HG03457 (cell line): ENCODE data around the gene ZNF248.
"Not testable (repeated sequence)": the region's sequence is repeated elsewhere in the genome, so short reads cannot be mapped to it uniquely, and the experiment has no call there.

ENCODE experiments used
- ATAC-seq: cut with Tn5 transposase; IDR thresholded peaks from one replicate; pipeline ENCODE4 v1.9.1; 2021; ENCODE audit warnings: moderate number of reproducible peaks; ENCODE audit not compliant: unreplicated experiment

ZNF248 gene

DNA sequence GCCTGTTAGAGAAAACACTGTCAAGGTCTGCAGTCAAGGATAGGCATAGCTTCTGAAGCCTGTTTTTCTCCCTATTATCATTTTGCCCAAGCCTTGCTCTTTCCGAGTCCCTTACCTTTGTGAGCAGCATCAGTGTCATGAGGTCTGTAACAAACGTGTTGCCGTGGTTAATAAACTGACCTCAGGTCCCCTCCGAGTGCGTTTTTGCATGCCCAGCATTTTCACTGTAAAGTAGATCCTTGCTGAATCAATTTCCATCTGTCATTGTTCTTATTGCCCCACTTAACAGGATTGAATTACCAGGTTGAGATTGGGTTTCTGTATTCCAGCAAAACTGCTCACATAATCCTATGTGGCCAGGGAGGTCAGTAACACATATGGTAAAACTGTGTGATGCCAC is 110.3 kb downstream of the ZNF248 start:
- ATAC-seq, result no peak

DNA sequence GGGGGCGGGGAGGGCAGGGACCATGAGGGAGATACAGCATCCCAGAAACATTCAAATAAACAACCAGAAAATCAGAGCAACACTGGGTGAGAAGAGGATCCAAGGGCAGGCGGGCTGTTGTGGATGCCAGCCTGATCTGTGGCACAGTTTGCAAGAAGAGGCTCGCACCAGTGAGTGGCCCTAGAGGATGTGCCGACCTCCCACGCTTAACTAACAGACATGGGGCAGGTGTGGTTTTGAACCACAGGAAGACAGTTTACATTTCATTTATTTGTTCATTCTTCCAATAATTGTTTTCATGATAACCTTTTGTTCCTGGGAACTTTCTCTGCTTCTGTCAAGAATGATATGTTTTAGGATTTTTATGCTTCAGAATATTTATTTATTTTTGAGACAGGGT is 115.6 kb downstream of the ZNF248 start:
- ATAC-seq, result no peak

DNA sequence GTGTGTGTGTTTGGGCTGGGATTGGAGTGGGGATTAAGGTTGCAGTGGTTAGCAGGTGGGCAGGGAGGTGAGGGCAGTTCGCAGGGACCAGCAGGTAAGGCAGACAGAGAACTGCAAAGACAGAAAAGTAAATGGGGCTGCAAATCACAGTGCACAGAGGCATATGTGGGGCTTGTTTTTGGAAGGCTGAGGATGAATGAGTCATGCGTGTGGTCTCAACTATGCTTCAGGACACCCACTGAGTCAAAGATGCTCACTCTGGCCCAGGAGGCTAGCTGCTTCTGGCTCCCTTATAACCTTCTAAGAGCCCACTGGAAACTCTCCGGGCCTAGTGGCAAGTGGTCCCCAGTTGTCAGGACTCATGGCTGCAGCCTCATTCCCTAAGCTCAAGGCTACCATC is 118.2 kb downstream of the ZNF248 start:
- no peak for ATAC-seq

DNA sequence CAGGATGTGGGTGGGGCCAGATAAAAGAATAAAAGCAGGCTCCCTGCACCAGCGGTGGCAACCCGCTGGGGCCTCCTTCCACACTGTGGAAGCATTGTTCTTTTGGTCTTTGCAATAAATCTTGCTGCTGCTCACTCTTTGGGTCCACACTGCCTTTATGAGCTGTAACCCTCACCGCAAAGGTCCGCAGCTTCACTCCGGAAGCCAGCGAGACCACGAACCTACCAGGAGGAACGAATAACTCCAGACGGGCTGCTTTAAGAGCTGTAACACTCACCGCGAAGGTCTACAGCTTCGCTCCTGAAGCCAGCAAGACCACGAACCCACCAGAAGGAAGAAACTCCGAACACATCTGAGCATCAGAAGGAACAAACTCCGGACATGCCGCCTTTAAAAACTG is 119.2 kb downstream of the ZNF248 start:
- not testable (repeated sequence) for ATAC-seq

DNA sequence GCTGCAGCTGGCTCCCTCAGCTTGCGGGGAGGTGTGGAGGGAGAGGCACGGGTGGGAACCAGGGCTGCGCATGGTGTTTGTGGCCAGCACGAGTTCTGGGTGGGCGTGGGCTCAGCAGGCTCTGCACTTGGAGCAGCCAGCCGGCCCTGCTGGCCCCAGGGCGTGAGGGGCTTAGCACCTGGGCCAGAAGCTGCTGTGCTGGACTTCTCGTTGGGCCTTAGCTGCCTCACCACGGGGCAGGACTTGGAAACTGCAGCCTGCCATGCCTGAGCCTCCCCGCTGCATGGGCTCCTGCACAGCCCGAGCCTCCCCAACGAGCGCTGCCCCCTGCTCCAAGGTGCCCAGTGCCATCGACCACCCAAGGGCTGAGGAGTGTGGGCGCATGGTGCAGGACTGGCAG is 120.1 kb downstream of the ZNF248 start:
- no peak for ATAC-seq

DNA sequence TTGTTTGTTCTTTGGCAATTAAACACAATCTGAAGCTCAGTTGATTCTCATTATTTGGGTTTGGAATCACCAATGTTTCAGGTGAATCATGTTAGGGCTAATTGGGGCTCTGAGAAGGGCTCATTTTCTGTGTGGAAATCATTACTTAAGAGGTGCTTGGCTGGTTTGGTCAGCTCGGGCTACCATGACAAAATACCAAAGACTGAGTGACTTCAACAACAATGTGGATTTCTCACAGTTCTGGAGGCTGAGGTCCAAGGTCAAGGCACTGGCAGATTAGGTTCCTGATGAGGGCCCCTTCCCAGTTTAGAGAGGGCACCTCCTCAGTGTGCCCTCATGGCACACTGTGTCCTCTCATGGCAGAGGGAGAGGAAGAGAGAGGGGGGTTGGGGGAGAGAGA is 121.3 kb downstream of the ZNF248 start:
- ATAC-seq, result no peak

DNA sequence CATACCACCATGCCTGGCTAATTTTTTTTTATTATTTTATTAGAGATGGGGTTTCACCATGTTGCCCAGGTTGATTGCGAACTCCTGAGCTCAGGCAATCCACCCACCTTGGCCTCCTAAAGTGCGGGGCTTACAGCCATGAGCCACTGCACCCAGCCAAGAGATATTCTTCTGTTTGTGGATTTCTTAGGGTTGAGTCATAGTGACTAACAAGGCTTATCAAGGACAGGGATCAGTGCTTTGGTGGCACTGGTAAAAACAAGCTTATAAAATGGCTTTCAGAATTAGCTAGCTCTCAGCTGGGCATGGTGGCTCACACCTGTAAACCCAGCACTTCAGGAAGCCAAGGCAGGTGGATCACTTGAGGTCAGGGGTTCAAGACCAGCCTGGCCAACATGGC is 122.4 kb downstream of the ZNF248 start:
- no peak for ATAC-seq
